ENCODE data around the gene CA5A. TPM values are rescaled to one million over a fixed set of nuclear protein-coding genes. Genes with fewer than 3 reads are reported as not detected.

CA5A gene
- total and polyA plus RNA-seq, 2 of the 13 experiments (the other 11 are each of a cell fraction or from before 2014, with no cell fraction given) = 66.8 to 106 TPM

DNA sequence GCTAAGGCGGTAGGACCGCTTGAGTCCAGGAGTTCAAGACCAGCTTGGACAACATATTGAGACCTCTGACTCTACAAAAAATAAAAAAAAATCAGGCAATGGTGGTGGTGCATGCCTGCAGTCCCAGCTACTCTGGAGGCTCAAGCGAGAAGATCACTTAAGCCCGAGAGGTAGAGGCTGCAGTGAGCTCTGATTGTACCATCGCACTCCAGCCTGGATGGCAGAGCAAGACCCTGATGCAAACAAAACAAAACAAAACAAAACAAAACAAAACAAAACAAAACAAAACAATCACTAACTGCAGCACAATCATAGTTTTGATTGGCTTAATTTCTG is 12.4 kb upstream of the CA5A start (continued):
- TF ChIP-seq, protein P1, sequence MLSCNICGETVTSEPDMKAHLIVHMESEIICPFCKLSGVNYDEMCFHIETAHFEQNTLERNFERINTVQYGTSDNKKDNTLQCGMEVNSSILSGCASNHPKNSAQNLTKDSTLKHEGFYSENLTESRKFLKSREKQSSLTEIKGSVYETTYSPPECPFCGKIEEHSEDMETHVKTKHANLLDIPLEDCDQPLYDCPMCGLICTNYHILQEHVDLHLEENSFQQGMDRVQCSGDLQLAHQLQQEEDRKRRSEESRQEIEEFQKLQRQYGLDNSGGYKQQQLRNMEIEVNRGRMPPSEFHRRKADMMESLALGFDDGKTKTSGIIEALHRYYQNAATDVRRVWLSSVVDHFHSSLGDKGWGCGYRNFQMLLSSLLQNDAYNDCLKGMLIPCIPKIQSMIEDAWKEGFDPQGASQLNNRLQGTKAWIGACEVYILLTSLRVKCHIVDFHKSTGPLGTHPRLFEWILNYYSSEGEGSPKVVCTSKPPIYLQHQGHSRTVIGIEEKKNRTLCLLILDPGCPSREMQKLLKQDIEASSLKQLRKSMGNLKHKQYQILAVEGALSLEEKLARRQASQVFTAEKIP (CRISPR knock-in tag; IDR thresholded peaks at IDR 0.05; ENCODE audit: borderline replicate concordance) = no peak
- TF ChIP-seq, protein P2, sequence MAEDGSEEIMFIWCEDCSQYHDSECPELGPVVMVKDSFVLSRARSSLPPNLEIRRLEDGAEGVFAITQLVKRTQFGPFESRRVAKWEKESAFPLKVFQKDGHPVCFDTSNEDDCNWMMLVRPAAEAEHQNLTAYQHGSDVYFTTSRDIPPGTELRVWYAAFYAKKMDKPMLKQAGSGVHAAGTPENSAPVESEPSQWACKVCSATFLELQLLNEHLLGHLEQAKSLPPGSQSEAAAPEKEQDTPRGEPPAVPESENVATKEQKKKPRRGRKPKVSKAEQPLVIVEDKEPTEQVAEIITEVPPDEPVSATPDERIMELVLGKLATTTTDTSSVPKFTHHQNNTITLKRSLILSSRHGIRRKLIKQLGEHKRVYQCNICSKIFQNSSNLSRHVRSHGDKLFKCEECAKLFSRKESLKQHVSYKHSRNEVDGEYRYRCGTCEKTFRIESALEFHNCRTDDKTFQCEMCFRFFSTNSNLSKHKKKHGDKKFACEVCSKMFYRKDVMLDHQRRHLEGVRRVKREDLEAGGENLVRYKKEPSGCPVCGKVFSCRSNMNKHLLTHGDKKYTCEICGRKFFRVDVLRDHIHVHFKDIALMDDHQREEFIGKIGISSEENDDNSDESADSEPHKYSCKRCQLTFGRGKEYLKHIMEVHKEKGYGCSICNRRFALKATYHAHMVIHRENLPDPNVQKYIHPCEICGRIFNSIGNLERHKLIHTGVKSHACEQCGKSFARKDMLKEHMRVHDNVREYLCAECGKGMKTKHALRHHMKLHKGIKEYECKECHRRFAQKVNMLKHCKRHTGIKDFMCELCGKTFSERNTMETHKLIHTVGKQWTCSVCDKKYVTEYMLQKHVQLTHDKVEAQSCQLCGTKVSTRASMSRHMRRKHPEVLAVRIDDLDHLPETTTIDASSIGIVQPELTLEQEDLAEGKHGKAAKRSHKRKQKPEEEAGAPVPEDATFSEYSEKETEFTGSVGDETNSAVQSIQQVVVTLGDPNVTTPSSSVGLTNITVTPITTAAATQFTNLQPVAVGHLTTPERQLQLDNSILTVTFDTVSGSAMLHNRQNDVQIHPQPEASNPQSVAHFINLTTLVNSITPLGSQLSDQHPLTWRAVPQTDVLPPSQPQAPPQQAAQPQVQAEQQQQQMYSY (CRISPR knock-in tag; IDR thresholded peaks at IDR 0.05) = 0 out of 2 replicates have a peak, but pooled peaks have one; percentile 33
- TF ChIP-seq, protein P3, sequence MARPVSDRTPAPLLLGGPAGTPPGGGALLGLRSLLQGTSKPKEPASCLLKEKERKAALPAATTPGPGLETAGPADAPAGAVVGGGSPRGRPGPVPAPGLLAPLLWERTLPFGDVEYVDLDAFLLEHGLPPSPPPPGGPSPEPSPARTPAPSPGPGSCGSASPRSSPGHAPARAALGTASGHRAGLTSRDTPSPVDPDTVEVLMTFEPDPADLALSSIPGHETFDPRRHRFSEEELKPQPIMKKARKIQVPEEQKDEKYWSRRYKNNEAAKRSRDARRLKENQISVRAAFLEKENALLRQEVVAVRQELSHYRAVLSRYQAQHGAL (CRISPR knock-in tag; IDR thresholded peaks at IDR 0.05; ENCODE audit: not compliant biosample characterization) = no peak
- peak; percentile 11; the same call in 1 of the 2 replicates for TF ChIP-seq ZNF501 (CRISPR knock-in tag; IDR thresholded peaks at IDR 0.05)
- TF ChIP-seq U2AF2 (IDR thresholded peaks at IDR 0.05; ENCODE audit: low read depth, low read length) = no peak
- TF ChIP-seq, protein P4, sequence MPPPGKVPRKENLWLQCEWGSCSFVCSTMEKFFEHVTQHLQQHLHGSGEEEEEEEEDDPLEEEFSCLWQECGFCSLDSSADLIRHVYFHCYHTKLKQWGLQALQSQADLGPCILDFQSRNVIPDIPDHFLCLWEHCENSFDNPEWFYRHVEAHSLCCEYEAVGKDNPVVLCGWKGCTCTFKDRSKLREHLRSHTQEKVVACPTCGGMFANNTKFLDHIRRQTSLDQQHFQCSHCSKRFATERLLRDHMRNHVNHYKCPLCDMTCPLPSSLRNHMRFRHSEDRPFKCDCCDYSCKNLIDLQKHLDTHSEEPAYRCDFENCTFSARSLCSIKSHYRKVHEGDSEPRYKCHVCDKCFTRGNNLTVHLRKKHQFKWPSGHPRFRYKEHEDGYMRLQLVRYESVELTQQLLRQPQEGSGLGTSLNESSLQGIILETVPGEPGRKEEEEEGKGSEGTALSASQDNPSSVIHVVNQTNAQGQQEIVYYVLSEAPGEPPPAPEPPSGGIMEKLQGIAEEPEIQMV (CRISPR knock-in tag; IDR thresholded peaks at IDR 0.05; ENCODE audit: low read depth) = no peak
- TF ChIP-seq NCOA1 (CRISPR knock-in tag; IDR thresholded peaks at IDR 0.05) = no peak
- TF ChIP-seq, protein P5, sequence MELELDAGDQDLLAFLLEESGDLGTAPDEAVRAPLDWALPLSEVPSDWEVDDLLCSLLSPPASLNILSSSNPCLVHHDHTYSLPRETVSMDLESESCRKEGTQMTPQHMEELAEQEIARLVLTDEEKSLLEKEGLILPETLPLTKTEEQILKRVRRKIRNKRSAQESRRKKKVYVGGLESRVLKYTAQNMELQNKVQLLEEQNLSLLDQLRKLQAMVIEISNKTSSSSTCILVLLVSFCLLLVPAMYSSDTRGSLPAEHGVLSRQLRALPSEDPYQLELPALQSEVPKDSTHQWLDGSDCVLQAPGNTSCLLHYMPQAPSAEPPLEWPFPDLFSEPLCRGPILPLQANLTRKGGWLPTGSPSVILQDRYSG (CRISPR knock-in tag; IDR thresholded peaks at IDR 0.05) = no peak
- TF ChIP-seq ZSCAN29 (CRISPR knock-in tag; conservative IDR thresholded peaks at IDR 0.05) = no peak; the same call in 1 of the 2 replicates
- TF ChIP-seq, protein P6, sequence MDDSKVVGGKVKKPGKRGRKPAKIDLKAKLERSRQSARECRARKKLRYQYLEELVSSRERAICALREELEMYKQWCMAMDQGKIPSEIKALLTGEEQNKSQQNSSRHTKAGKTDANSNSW (CRISPR knock-in tag; IDR thresholded peaks at IDR 0.05; ENCODE audit: borderline replicate concordance) = no peak
- 0 out of 2 replicates have a peak, but pooled peaks have one; percentile 13 for TF ChIP-seq NFIC (IDR thresholded peaks at IDR 0.05; ENCODE audit: low read length)
- TF ChIP-seq, protein P7, sequence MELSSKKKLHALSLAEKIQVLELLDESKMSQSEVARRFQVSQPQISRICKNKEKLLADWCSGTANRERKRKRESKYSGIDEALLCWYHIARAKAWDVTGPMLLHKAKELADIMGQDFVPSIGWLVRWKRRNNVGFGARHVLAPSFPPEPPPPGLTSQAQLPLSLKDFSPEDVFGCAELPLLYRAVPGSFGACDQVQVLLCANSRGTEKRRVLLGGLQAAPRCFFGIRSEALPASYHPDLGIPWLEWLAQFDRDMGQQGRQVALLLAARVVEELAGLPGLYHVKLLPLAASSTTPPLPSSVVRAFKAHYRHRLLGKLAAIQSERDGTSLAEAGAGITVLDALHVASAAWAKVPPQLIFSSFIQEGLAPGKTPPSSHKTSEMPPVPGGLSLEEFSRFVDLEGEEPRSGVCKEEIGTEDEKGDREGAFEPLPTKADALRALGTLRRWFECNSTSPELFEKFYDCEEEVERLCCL (CRISPR knock-in tag; IDR thresholded peaks at IDR 0.05; ENCODE audit: borderline replicate concordance) = no peak
- TF ChIP-seq, protein P8, sequence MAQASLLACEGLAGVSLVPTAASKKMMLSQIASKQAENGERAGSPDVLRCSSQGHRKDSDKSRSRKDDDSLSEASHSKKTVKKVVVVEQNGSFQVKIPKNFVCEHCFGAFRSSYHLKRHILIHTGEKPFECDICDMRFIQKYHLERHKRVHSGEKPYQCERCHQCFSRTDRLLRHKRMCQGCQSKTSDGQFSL (CRISPR knock-in tag; IDR thresholded peaks at IDR 0.05) = 0 out of 2 replicates have a peak, but pooled peaks have one; percentile 16
- TF ChIP-seq, protein P9, sequence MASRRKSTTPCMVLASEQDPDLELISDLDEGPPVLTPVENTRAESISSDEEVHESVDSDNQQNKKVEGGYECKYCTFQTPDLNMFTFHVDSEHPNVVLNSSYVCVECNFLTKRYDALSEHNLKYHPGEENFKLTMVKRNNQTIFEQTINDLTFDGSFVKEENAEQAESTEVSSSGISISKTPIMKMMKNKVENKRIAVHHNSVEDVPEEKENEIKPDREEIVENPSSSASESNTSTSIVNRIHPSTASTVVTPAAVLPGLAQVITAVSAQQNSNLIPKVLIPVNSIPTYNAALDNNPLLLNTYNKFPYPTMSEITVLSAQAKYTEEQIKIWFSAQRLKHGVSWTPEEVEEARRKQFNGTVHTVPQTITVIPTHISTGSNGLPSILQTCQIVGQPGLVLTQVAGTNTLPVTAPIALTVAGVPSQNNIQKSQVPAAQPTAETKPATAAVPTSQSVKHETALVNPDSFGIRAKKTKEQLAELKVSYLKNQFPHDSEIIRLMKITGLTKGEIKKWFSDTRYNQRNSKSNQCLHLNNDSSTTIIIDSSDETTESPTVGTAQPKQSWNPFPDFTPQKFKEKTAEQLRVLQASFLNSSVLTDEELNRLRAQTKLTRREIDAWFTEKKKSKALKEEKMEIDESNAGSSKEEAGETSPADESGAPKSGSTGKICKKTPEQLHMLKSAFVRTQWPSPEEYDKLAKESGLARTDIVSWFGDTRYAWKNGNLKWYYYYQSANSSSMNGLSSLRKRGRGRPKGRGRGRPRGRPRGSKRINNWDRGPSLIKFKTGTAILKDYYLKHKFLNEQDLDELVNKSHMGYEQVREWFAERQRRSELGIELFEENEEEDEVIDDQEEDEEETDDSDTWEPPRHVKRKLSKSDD (CRISPR knock-in tag; IDR thresholded peaks at IDR 0.05; ENCODE audit: low read depth) = no peak
- 0 out of 2 replicates have a peak, but pooled peaks have one; percentile 15 for TF ChIP-seq ZNF878 (CRISPR knock-in tag; IDR thresholded peaks at IDR 0.05)
